VCaP (cell line): ENCODE measurements around the gene TRIP4.
A peak's percentile ranks its signal among the peaks of the same experiment; 100 is the strongest.

Experiments used
- H3K27ac ChIP-seq: fragments of 450-650 bp; 2 replicates; pipeline ENCODE4 v1.5.1; 2017
- TF ChIP-seq, protein P1 (sequence below): fragments of 450-650 bp; conservative IDR thresholded peaks from 2 replicates; pipeline ENCODE4 v1.5.1; 2017; ENCODE audit warnings: mild to moderate bottlenecking, moderate library complexity

The TRIP4 gene

DNA sequence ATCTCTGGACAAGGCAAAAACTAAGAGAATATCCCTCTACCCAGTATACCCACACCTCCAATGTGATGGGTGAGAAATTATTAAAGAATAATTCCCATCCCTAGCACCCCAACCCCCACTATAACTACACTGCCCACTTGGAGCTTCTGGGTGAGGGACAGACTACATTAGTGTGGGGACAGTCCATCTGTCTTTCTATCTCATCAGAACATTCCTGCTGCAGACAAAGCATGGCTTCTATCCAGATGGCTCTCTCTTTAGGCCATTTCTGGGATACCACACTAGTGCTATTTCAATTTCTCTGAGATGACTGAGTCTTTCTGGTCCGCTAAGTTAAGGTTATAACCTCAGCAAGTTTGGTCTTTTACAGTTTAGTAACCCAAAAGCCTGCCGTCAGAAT lies 38.3 kb upstream of the TRIP4 start:
- TF ChIP-seq, protein P1, sequence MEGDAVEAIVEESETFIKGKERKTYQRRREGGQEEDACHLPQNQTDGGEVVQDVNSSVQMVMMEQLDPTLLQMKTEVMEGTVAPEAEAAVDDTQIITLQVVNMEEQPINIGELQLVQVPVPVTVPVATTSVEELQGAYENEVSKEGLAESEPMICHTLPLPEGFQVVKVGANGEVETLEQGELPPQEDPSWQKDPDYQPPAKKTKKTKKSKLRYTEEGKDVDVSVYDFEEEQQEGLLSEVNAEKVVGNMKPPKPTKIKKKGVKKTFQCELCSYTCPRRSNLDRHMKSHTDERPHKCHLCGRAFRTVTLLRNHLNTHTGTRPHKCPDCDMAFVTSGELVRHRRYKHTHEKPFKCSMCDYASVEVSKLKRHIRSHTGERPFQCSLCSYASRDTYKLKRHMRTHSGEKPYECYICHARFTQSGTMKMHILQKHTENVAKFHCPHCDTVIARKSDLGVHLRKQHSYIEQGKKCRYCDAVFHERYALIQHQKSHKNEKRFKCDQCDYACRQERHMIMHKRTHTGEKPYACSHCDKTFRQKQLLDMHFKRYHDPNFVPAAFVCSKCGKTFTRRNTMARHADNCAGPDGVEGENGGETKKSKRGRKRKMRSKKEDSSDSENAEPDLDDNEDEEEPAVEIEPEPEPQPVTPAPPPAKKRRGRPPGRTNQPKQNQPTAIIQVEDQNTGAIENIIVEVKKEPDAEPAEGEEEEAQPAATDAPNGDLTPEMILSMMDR = no peak
- no peak overlapping the region for H3K27ac ChIP-seq

DNA sequence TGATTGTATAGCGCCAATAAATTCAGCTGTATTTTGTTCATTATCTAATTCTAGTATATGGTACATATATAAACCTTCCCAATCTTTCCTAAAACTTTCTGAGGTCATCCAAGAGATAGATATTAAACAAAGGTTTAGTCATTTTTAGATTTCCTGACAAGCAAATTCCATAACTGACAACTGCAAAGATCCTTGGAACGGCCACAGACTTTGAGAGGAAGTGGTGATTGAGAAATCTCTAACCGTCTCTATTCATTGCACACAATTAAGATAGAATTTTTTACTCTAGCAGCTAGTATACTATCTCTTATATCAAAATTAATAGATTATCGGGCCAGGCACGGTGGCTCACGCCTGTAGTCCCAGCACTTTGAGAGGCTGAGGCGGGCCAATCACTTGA lies 36.4 kb upstream of the TRIP4 start:
- no peak overlapping the region for H3K27ac ChIP-seq
- TF ChIP-seq, protein P1 = no peak

DNA sequence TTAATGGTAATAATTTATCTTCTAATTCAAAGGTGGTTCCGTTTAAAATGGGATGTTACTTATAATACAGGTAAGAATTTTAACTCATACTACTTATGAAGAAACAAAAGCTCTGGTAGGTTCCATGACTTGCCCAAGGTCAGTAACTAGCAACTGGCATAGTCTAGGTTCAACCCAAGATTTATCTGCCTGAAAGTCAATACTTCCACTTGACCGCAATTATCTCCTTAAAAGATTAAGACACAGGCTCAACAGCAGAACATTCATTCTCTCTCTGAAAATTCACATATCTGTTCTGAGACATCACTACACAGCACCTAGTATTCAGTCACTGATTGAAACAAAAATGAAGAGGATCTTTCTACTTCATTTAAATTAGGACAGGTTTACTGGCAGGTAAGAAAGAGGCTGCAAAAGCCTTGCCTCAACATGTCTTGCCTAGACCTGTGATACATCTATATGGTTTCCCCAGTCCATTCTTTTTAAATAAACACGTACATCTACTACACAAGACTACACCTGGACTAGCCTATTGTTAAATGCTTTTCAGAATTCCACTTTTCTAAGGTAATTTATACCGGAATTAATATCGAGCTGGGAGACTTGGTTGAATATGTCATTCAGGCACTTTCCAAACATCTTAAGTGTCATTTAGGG lies 32.8 kb upstream of the TRIP4 start:
- TF ChIP-seq, protein P1 = no peak
- H3K27ac ChIP-seq = peak overlapping the region; percentile 77; the same call in 1 of the 2 replicates

DNA sequence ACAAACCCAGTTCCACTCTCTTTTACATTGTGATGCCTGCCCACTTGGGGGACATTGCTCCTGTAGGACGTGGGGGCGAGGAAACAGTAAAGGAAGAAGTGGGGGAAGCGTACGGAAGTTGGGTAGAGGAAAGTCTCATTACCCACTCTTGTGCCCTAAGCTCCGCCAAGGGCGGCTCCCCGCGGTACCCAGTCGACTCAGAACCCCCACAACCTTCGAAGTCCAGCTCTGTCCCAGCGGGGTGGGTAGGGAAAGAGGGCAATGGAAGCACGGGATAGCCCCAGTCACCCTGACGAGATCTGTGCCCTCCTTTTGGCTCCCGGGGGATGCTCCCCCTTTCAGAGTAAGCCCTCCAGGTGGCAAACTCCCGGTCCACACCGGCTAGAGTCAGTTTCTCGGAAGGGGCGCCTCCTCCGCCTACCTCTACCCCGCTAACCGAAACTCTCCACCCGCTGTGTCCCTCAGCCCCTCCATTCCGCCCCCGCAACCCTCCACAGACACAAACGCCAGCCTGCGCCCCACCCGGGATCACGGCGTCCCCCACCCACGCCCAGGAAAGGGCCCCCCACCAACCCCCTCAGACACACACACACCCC lies 32.2 kb upstream of the TRIP4 start:
- TF ChIP-seq, protein P1 = no peak
- peak overlapping the region; percentile 77 for H3K27ac ChIP-seq

DNA sequence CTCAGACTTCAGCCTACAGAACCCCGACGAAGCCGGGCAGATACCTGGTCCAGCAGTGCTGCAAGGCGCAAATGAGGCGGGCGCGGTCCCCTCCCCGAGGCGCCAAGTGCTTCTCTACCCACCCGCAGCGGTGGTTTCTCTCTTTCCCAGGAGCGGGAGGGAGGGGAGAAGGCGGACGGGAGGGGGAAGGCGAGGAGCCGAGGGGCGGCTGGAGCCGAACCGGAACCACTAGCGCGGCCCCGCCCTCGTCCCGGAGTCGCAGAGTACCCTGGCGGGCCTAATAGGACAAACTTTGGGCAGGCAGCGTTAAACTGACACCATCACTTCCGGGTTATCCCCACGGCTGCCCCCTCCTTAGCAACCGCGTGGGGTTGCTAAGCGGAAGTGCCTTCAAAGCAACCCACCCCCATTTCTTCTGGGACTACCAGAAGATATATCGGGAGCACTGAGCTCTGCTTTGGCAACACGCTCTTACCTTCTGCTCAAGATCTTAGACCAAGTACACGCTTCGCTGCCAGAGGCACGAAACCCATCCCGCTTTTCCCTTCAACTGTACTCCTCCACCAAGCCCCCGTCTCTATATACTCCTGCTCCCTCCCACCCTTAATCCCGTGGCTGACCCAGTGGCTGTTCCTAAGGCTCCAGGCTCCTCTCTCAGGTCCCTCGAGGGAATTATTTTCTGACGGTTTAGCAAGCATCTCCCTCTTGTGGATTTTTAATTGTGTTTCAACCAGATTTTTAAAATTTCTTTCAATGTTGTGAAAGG lies 31.5 kb upstream of the TRIP4 start, which contains the start of gene CSNK1G1:
Gene CSNK1G1 (minus strand): TSS at position 230 of the 766 bp plus-strand sequence. CDS start 55,674 bp downstream, outside the sequence.
- TF ChIP-seq, protein P1 = peak; percentile 67
- H3K27ac ChIP-seq = peak within 1 kb of the TSS; percentile 77

DNA sequence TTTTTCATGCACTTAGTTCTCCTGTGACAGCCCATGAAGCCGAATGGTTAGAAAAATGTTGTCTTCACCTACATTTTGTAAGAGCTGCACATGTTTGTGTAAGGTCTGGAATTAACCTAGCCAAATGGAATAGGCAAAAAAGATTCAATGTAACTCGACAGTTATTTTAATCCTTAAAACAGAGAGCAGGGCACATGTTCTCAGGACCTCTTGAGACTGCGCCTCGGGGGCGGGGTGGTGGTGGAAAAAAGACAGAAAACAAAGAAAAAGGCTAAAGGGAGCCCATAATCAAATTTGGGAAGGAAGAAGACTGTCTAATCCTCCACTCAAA lies 31.0 kb upstream of the TRIP4 start:
- TF ChIP-seq, protein P1 = peak; percentile 23
- peak overlapping the region; percentile 77 for H3K27ac ChIP-seq

DNA sequence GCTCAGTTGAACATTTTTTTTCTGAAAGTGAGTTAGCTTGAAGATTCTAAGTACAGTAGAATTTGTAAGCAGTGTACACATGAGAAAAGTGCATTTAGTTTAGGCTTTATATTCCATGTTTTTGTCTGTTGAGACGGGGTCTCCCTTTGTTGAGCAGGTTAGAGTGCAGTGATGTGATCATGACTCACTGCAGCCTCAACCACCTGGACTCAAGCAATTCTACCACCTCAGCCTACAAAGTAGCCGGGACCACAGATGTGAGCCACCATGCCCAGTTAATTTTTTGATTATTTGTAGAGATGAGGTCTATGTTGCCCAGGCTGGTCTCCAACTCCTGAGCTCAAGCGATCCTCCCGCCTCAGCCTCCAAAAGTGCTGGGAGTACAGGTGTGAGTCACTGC lies 26.4 kb upstream of the TRIP4 start:
- H3K27ac ChIP-seq = no peak overlapping the region
- TF ChIP-seq, protein P1 = no peak
